ENCODE measurements around the gene GATAD2A. TPM values are rescaled to one million over a fixed set of nuclear protein-coding genes. Genes with fewer than 3 reads are reported as not detected.

Gene GATAD2A
- total RNA-seq, 1 experiment from 2014 or later, result 189 TPM

DNA sequence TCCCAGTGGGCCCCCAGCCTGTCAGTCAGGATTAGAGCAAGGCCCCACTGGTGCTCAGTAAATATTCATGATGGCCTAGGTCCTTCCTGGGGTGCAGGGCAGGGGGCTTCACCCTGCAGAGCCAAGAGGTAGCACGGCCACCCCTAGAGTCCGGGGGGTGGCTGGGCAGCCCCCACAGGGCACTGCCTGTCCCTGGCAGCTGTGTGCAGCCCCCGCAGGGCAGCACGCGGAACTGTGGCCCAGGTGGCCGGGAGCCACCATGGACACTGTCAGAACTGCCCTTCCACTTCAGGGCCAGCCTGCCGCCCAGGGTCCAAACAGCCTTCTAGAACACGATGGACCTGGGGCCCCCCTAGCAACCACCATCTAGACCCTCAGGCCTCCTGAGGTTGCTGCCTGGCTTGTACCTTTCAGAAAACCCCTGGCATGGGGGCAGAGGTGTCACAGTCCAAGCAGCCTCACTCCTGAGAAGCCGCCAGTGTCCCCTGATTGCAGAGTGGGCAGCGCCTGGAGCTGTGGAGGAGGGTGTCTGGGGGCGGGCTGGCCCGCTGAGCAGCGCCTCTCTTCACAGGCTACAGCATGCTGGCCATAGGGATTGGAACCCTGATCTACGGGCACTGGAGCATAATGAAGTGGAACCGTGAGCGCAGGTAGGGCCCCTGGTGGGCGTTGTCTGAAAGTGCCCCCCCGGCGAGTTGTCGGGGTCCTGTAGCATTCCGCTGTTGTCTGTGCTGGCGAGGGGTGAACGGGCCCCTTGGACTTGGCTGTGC is 120.3 kb downstream of the GATAD2A start:
- Histone ChIP-seq H3T11ph (ENCODE audit: low read length) (no peak overlapping the region), H3K14ac (ENCODE audit: insufficient read depth, low read length) (no peak overlapping the region), H2AK5ac (ENCODE audit: insufficient read length, low read length) (no peak overlapping the region), H2AFZ (ENCODE audit: low read length) (no peak overlapping the region), H3K4me1 (ENCODE audit: insufficient read depth, low read length) (no peaks in the 10 kb centered on the region), H3K4me2 (ENCODE audit: insufficient read depth, insufficient read length, low read length) (no peak overlapping the region), H2BK20ac (ENCODE audit: low read depth, low read length, poor library complexity, severe bottlenecking) (no peak overlapping the region), H3K27ac (ENCODE audit: insufficient read length, low read depth, low read length) (no peak overlapping the region), H3K18ac (ENCODE audit: insufficient read length, low read depth, low read length) (no peak overlapping the region), H2BK120ac (ENCODE audit: low read depth, low read length, poor library complexity, severe bottlenecking) (no peak overlapping the region), H3K79me1 (ENCODE audit: insufficient read depth, low read depth, low read length, poor library complexity, severe bottlenecking) (peaks cover 6% of the 10 kb centered on the region), H3K9me3 (ENCODE audit: control insufficient read depth, low read depth, low read length) (peaks cover 5% of the 10 kb centered on the region), H4K5ac (ENCODE audit: insufficient read length, low read depth, low read length) (no peak overlapping the region), H3K56ac (ENCODE audit: insufficient read length, low read depth, low read length) (no peak overlapping the region), H3K4ac (ENCODE audit: low read depth, low read length) (no peak overlapping the region), H2BK15ac (ENCODE audit: low read depth, low read length) (no peak overlapping the region), H2BK12ac (ENCODE audit: insufficient read length, low read depth, low read length) (no peak overlapping the region), H2BK5ac (ENCODE audit: insufficient read length, low read length) (no peak overlapping the region), H3K9ac (ENCODE audit: extremely low read depth, insufficient read length, low read length) (no peak overlapping the region), H3K23ac (ENCODE audit: insufficient read length, low read depth, low read length) (no peak overlapping the region), H3K79me2 (ENCODE audit: insufficient read depth, low read length) (no peaks in the 10 kb centered on the region; the same call in 1 of the 2 replicates), H4K8ac (replicated peaks; ENCODE audit: insufficient read length, low read depth, low read length) (no peak overlapping the region), H3K23me2 (ENCODE audit: insufficient read length, low read depth, low read length, poor library complexity, severe bottlenecking) (no peaks in the 10 kb centered on the region), H4K91ac (ENCODE audit: insufficient read length, low read depth, low read length) (no peak overlapping the region), H4K20me1 (ENCODE audit: control insufficient read depth, insufficient read depth, insufficient read length) (peaks cover 3% of the 10 kb centered on the region), H3K27me3 (ENCODE audit: insufficient read depth, low read length) (no peaks in the 10 kb centered on the region)
- no CpG with 5 or more reads among the region's 23 CpGs for WGBS (ENCODE audit: extremely low coverage, insufficient read length, low lambda C conversion rate)
- no peak; the same call in 2 of the 3 replicates for TF ChIP-seq CTCF (conservative IDR thresholded peaks at IDR 0.05)
- no peak for DNase-seq
- H3K9me3 Mint-ChIP-seq, result peaks cover 3 to 4% of the 10 kb centered on the region in 2 experiments; a peak in 3 of 5 replicates
- H3K4me1 Mint-ChIP-seq, result peaks cover 11 to 24% of the 10 kb centered on the region in 2 experiments
- H3K27me3 Mint-ChIP-seq (ENCODE audit: low read depth), result no peaks in the 10 kb centered on the region
- peaks cover 12 to 60% (median 48%) of the 10 kb centered on the region in 3 experiments; a peak in 6 of 7 replicates for H3K36me3 Mint-ChIP-seq (ENCODE audit: insufficient read depth in 1 of 3, low read depth in 3 of 3)
- peak overlapping the region in 2 of 3 experiments; percentile 18 to 75; a peak in 2 of 7 replicates for H3K27ac Mint-ChIP-seq
- no peak overlapping the region for H3K4me3 Mint-ChIP-seq
